ENCODE results near the gene LRP1. TPM values are rescaled to one million over a fixed set of nuclear protein-coding genes. Genes with fewer than 3 reads are reported as not detected.
A peak's percentile ranks its signal among the peaks of the same experiment; 100 is the strongest.

The LRP1 gene
- total RNA-seq, 1 donor from 2014 or later: 24.5 TPM

- peak; percentile 89 for FAIRE-seq
- peaks cover 17% of the 10 kb centered on the region for H3K36me3 ChIP-seq (ENCODE audit: control insufficient read depth, insufficient read depth, low read length)
Measured at GRCh38 chr12:57154804-57155434, 26.6 kb downstream of the LRP1 start.

DNA sequence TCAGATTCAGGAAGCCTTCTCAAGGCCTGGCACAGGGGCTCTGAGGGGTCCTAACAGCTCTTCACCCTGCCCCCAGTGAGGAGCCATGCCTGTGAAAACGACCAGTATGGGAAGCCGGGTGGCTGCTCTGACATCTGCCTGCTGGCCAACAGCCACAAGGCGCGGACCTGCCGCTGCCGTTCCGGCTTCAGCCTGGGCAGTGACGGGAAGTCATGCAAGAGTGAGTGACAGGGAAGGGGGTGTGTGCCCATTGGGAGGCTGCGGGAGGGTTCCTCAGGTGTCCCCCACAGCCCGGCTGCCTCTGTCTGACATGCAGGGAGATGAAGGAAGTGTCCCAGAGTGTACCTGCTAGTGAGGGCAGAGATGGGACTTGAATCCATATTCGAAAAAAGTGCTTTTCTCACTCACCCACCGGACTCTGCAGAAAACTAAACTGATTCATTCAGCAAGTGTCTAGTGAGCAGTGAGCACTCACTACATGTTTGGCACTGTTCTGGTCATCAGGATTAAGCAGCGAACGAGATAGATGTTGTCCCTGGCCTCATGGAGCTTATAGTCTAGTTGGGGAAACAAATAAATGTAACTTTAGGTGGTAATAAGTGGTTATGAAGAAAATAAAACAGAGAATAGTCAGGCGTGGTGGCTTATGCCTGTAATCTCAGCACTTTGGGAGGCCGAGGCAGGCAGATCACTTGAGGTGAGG lies 28.6 kb downstream of the LRP1 start:
- DNase-seq (ENCODE audit: low read depth): no peak
- TF ChIP-seq CTCF (IDR thresholded peaks at IDR 0.05; ENCODE audit: insufficient read depth, low read length, severe bottlenecking): no peak
- no peak for FAIRE-seq
- Histone ChIP-seq H3K4me3 (ENCODE audit: low read depth, low read length) (no peak overlapping the region), H3K27me3 (ENCODE audit: control insufficient read depth, insufficient read depth, low read length) (no peaks in the 10 kb centered on the region), H3K36me3 (ENCODE audit: control insufficient read depth, insufficient read depth, low read length) (peaks cover 23% of the 10 kb centered on the region)

More at GRCh38 chr12:57154804-57155434, 26.6 kb downstream of the LRP1 start:
- H3K27me3 ChIP-seq (ENCODE audit: control insufficient read depth, insufficient read depth, low read length): no peaks in the 10 kb centered on the region
- DNase-seq (ENCODE audit: low read depth): no peak
- no peak overlapping the region for H3K4me3 ChIP-seq (ENCODE audit: low read depth, low read length)
- TF ChIP-seq CTCF (IDR thresholded peaks at IDR 0.05; ENCODE audit: insufficient read depth, low read length, severe bottlenecking): no peak

DNA sequence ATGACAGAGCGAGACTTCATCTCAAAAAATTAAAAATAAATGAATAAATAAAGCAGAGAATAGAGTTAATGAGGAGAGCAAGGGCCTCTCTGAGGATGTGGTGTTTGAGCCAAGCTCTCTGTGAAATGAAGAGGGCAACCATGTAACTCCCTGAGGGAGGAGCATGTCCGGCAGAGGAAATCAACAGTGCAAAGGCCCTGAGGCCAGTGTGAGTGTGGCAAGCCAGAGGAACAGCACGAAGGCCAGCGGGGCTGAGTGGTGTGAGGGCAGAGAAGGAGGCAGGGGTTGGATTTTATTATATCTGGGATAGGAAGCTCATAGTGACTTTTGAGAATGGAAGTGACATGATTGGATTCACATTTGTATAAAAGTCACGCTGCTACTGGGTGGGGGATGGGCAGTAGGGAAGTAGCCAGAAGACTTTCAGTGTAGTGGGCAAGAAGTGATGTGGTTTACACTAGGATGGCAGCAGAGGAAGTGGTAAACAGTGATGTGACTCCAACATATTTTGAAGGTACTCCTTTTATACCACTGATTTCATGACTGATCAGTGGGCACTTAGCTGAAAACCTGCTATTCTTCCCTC lies 29.4 kb downstream of the LRP1 start:
- TF ChIP-seq CTCF (IDR thresholded peaks at IDR 0.05; ENCODE audit: insufficient read depth, low read length, severe bottlenecking): no peak
- Histone ChIP-seq H3K36me3 (ENCODE audit: control insufficient read depth, insufficient read depth, low read length) (peaks cover 29% of the 10 kb centered on the region), H3K4me3 (ENCODE audit: low read depth, low read length) (no peak overlapping the region), H3K27me3 (ENCODE audit: control insufficient read depth, insufficient read depth, low read length) (no peaks in the 10 kb centered on the region)
- no peak for FAIRE-seq
- no peak for DNase-seq (ENCODE audit: low read depth)

- DNase-seq (ENCODE audit: low read depth): no peak
- peaks cover 29% of the 10 kb centered on the region for H3K36me3 ChIP-seq (ENCODE audit: control insufficient read depth, insufficient read depth, low read length)
Measured at GRCh38 chr12:57158186-57158585, 29.9 kb downstream of the LRP1 start.

DNA sequence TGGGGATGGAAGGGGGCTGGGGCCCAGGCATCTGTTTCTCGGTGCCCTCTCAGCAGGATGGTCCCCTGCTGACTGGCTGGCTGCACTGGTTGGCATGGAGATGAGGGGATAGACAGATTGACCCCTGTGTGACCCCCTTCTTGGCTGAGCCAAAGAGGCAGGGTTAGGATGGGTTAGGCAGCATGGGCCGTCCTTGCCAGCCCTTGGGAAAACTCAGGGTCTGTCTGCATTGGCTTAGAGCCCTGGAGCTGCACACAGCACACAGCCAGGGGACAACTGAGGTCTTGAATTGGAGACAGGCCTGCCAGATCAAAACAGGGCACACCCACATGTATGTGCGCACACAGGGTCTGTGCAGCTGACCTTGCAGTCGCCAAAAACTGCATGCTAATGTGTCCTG lies 30.4 kb downstream of the LRP1 start:
- peak; percentile 50 for FAIRE-seq
- no peak for TF ChIP-seq CTCF (IDR thresholded peaks at IDR 0.05; ENCODE audit: insufficient read depth, low read length, severe bottlenecking)
- H3K27me3 ChIP-seq (ENCODE audit: control insufficient read depth, insufficient read depth, low read length): no peaks in the 10 kb centered on the region
- peaks cover 29% of the 10 kb centered on the region for H3K36me3 ChIP-seq (ENCODE audit: control insufficient read depth, insufficient read depth, low read length)
- no peak overlapping the region for H3K4me3 ChIP-seq (ENCODE audit: low read depth, low read length)
- DNase-seq (ENCODE audit: low read depth): no peak

More at GRCh38 chr12:57158186-57158585, 29.9 kb downstream of the LRP1 start:
- H3K4me3 ChIP-seq (ENCODE audit: low read depth, low read length): no peak overlapping the region
- no peak for FAIRE-seq
- no peaks in the 10 kb centered on the region for H3K27me3 ChIP-seq (ENCODE audit: control insufficient read depth, insufficient read depth, low read length)
- no peak for TF ChIP-seq CTCF (IDR thresholded peaks at IDR 0.05; ENCODE audit: insufficient read depth, low read length, severe bottlenecking)

Measured in bronchial epithelial cell (primary cell).